Smooth muscle cell (in vitro differentiated cells): ENCODE results near the gene KLHL29. TPM values are rescaled to one million over a fixed set of nuclear protein-coding genes. Genes with fewer than 3 reads are reported as not detected.

Experiments used
- DNase-seq: peaks from one replicate; lab custom pipeline; 2025; ENCODE audit not compliant: unreplicated experiment; lab: John Stamatoyannopoulos, UW
- H2AFZ ChIP-seq: fragments of 200-600 bp; sonication (generic); 2 replicates; pipeline ENCODE4 v1.6.0; 2016; ENCODE audit warnings: antibody characterized with exemption, low read depth, mild to moderate bottlenecking
- H3F3A ChIP-seq: fragments of 200-600 bp; sonication (generic); 2 replicates; pipeline ENCODE4 v1.6.0; 2017; ENCODE audit warnings: antibody characterized with exemption, low read depth
- H3K27ac ChIP-seq: fragments of 200-600 bp; sonication (generic); 2 replicates; pipeline ENCODE4 v1.5.1; 2016; ENCODE audit warnings: low read depth, mild to moderate bottlenecking
- H3K27me3 ChIP-seq: fragments of 200-600 bp; sonication (generic); 2 replicates; pipeline ENCODE4 v1.6.1; 2016; ENCODE audit warnings: low read depth, mild to moderate bottlenecking
- H3K36me3 ChIP-seq: fragments of 200-600 bp; sonication (generic); 2 replicates; pipeline ENCODE4 v1.5.1; 2016; ENCODE audit warnings: low read depth
- H3K4me1 ChIP-seq: fragments of 200-600 bp; sonication (generic); 2 replicates; pipeline ENCODE4 v1.5.1; 2016; ENCODE audit warnings: low read depth
- H3K4me2 ChIP-seq: fragments of 200-600 bp; sonication (generic); 2 replicates; pipeline ENCODE4 v1.6.0; 2016; ENCODE audit warnings: mild to moderate bottlenecking
- H3K4me3 ChIP-seq: fragments of 200-600 bp; sonication (generic); 2 replicates; pipeline ENCODE4 v1.5.1; 2016; ENCODE audit warnings: mild to moderate bottlenecking
- H3K79me2 ChIP-seq: fragments of 200-600 bp; sonication (generic); 2 replicates; pipeline ENCODE4 v1.6.0; 2016; ENCODE audit warnings: low read depth, mild to moderate bottlenecking
- H3K9ac ChIP-seq: fragments of 200-600 bp; sonication (generic); 2 replicates; pipeline ENCODE4 v1.6.0; 2016; ENCODE audit warnings: low read depth
- H3K9me3 ChIP-seq: fragments of 200-600 bp; sonication (generic); replicated peaks from 2 replicates; pipeline ENCODE4 v1.5.1; 2016; ENCODE audit warnings: low read depth
- H4K20me1 ChIP-seq: fragments of 200-600 bp; sonication (generic); 2 replicates; pipeline ENCODE4 v1.6.0; 2016; ENCODE audit warnings: low read depth
- CTCF ChIP-seq: fragments of 200-600 bp; sonication (generic); IDR thresholded peaks from 2 replicates; pipeline ENCODE4 v1.5.1; 2017; ENCODE audit warnings: borderline replicate concordance, mild to moderate bottlenecking, antibody characterized with exemption; ENCODE audit not compliant: insufficient read depth, poor library complexity, severe bottlenecking
- WGBS: methylation state at CpG from one replicate; pipeline ENCODE4 v1.1.7; 2016; ENCODE audit warnings: low lambda C conversion rate; 5-methylcytosine and 5-hydroxymethylcytosine counted together
- polyA plus RNA-seq: library from polyadenylated mRNA; unstranded; fragments of >200 nt; fragmentation: Nextera tagmentation; extraction: Ambion mirVana; gene quantifications from 2 replicates; pipeline ENCODE4 v1.2.1, GENCODE V29; 2016
- total RNA-seq: library from RNA; depleted of rRNA; stranded (reverse); fragments of >200 nt; gene quantifications from 2 replicates; pipeline ENCODE4 v1.2.3, GENCODE V29; 2014

Gene KLHL29
- total and polyA plus RNA-seq, 2 experiments from 2014 or later: 3.1 to 6.6 TPM

GRCh38 chr2:23381084-23381483 is 3.9 kb upstream of the KLHL29 start:
- DNase-seq: no peak
- 63% methylated on average over 6 of the region's 6 CpGs for WGBS

GRCh38 chr2:23381485-23381884 is 3.5 kb upstream of the KLHL29 start:
- peaks cover 4% of the 10 kb centered on the region for H4K20me1 ChIP-seq
- H3F3A ChIP-seq: no peaks in the 10 kb centered on the region
- no peaks in the 10 kb centered on the region for H3K4me1 ChIP-seq
- no peaks in the 10 kb centered on the region for H3K36me3 ChIP-seq
- H2AFZ ChIP-seq: no peak overlapping the region
- WGBS: 78% methylated on average over 3 of the region's 3 CpGs
- H3K27me3 ChIP-seq: no peaks in the 10 kb centered on the region
- no peak overlapping the region for H3K27ac ChIP-seq
- H3K79me2 ChIP-seq: peaks cover 6% of the 10 kb centered on the region
- H3K9me3 ChIP-seq: no peaks in the 10 kb centered on the region
- H3K4me2 ChIP-seq: no peak overlapping the region
- no peak overlapping the region for H3K9ac ChIP-seq
- no peak for DNase-seq
- H3K4me3 ChIP-seq: no peak overlapping the region
- no peak for TF ChIP-seq CTCF

More at GRCh38 chr2:23381084-23381483, 3.9 kb upstream of the KLHL29 start:
- H3K27me3 ChIP-seq: no peaks in the 10 kb centered on the region
- H3K4me2 ChIP-seq: no peak overlapping the region
- H4K20me1 ChIP-seq: no peaks in the 10 kb centered on the region
- no peaks in the 10 kb centered on the region for H3F3A ChIP-seq
- H3K4me3 ChIP-seq: no peak overlapping the region
- peaks cover 2% of the 10 kb centered on the region for H3K79me2 ChIP-seq
- no peaks in the 10 kb centered on the region for H3K36me3 ChIP-seq
- H3K9ac ChIP-seq: no peak overlapping the region
- H3K27ac ChIP-seq: no peak overlapping the region
- TF ChIP-seq CTCF: no peak
- no peak overlapping the region for H2AFZ ChIP-seq
- no peaks in the 10 kb centered on the region for H3K9me3 ChIP-seq
- H3K4me1 ChIP-seq: no peaks in the 10 kb centered on the region

GRCh38 chr2:23383100-23383499 is 1.9 kb upstream of the KLHL29 start:
- 91% methylated on average over 4 of the region's 4 CpGs for WGBS
- no peak for TF ChIP-seq CTCF
- no peak for DNase-seq

GRCh38 chr2:23385351-23385747 is 370 bp downstream of the KLHL29 start:
- DNase-seq: no peak
- H3K27ac ChIP-seq: no peak overlapping the region
- 0% methylated on average over 16 of the region's 52 CpGs for WGBS

More at GRCh38 chr2:23383100-23383499, 1.9 kb upstream of the KLHL29 start:
- peaks cover 21% of the 10 kb centered on the region for H3K79me2 ChIP-seq
- H4K20me1 ChIP-seq: peaks cover 20% of the 10 kb centered on the region
- no peaks in the 10 kb centered on the region for H3K27me3 ChIP-seq
- H3K36me3 ChIP-seq: no peaks in the 10 kb centered on the region
- no peak overlapping the region for H2AFZ ChIP-seq
- no peak overlapping the region for H3K4me2 ChIP-seq
- no peaks in the 10 kb centered on the region for H3K4me1 ChIP-seq
- H3K27ac ChIP-seq: no peak overlapping the region
- H3K4me3 ChIP-seq: no peak overlapping the region
- no peaks in the 10 kb centered on the region for H3F3A ChIP-seq
- H3K9me3 ChIP-seq: no peaks in the 10 kb centered on the region
- H3K9ac ChIP-seq: no peak overlapping the region

More at GRCh38 chr2:23385351-23385747, 370 bp downstream of the KLHL29 start:
- H3K4me3 ChIP-seq: peak overlapping the region; percentile 60
- H3K27me3 ChIP-seq: no peaks in the 10 kb centered on the region
- no peaks in the 10 kb centered on the region for H3F3A ChIP-seq
- H3K9me3 ChIP-seq: no peaks in the 10 kb centered on the region
- H4K20me1 ChIP-seq: peaks cover 40% of the 10 kb centered on the region
- H2AFZ ChIP-seq: no peak overlapping the region
- H3K4me2 ChIP-seq: peak overlapping the region; percentile 98
- H3K36me3 ChIP-seq: no peaks in the 10 kb centered on the region
- no peak for TF ChIP-seq CTCF
- no peaks in the 10 kb centered on the region for H3K4me1 ChIP-seq
- peaks cover 31% of the 10 kb centered on the region for H3K79me2 ChIP-seq
- no peak overlapping the region for H3K9ac ChIP-seq
